Cardiac septum (tissue), 1 donor: ENCODE data around the gene PRSS3. TPM values are rescaled to one million over a fixed set of nuclear protein-coding genes. Genes with fewer than 3 reads are reported as not detected.
"Not testable (repeated sequence)": the region's sequence is repeated elsewhere in the genome, so short reads cannot be mapped to it uniquely, and the experiment has no call there.

ENCODE experiments used
- DNase-seq: peaks from one replicate; pipeline ENCODE4 v3.0.0-alpha.2; 2020; ENCODE audit warnings: low spot score
- intact Hi-C: fragments of 100-400 bp; cut with DNase I; formaldehyde crosslinking; loops from one replicate; pipeline ENCODE4 v1.14.0; 2022
- total RNA-seq: library from RNA; stranded (reverse); fragmentation: NEBNext Ultra II Directional; extraction: Animal tissue kit (Norgen Biotek cat#: 25700); gene quantifications from one replicate; pipeline ENCODE4 v1.2.1, GENCODE V29; 2021
- donor health status: DM: no; HTN: no; CAD: no.

PRSS3 gene
- total RNA-seq, 1 donor from 2014 or later, result not detected

- no peak for DNase-seq
- intact Hi-C loops, result no loop called here
These were observed 12.8 kb upstream of the PRSS3 start for GRCh38 chr9:33782395-33783152.

- intact Hi-C loops, result no loop called here
These were observed 9.4 kb upstream of the PRSS3 start for GRCh38 chr9:33785914-33786313.

GRCh38 chr9:33786681-33787080 is 8.7 kb upstream of the PRSS3 start:
- no peak for DNase-seq
- intact Hi-C loops, result no loop called here

More at GRCh38 chr9:33785914-33786313, 9.4 kb upstream of the PRSS3 start:
- DNase-seq, result no peak

- intact Hi-C loops, result no loop called here
These were observed 7.5 kb upstream of the PRSS3 start for GRCh38 chr9:33787839-33788238.

GRCh38 chr9:33789429-33789828 is 5.9 kb upstream of the PRSS3 start:
- intact Hi-C loops, DNase-seq: not testable (repeated sequence)

More at GRCh38 chr9:33787839-33788238, 7.5 kb upstream of the PRSS3 start:
- no peak for DNase-seq

GRCh38 chr9:33791117-33791516 is 4.2 kb upstream of the PRSS3 start:
- no peak for DNase-seq

GRCh38 chr9:33793496-33793895 is 1.9 kb upstream of the PRSS3 start:
- intact Hi-C loops, DNase-seq: not testable (repeated sequence)

More at GRCh38 chr9:33791117-33791516, 4.2 kb upstream of the PRSS3 start:
- intact Hi-C loops, result no loop called here

- intact Hi-C loops, result no loop called here
- DNase-seq, result no peak
These were observed 801 bp upstream of the PRSS3 start for GRCh38 chr9:33794560-33794959.

GRCh38 chr9:33795819-33796218 is 458 bp downstream of the PRSS3 start:
- no peak for DNase-seq
- intact Hi-C loops, result no loop called here

GRCh38 chr9:33796679-33797078 is 1.3 kb downstream of the PRSS3 start:
- DNase-seq, intact Hi-C loops: not testable (repeated sequence)

GRCh38 chr9:33797837-33798236 is 2.5 kb downstream of the PRSS3 start:
- intact Hi-C loops, result no loop called here
- no peak for DNase-seq

GRCh38 chr9:33798545-33798944 is 3.2 kb downstream of the PRSS3 start:
- no peak for DNase-seq

GRCh38 chr9:33799928-33800704 is 4.8 kb downstream of the PRSS3 start:
- no peak for DNase-seq
- intact Hi-C loops, result no loop called here

More at GRCh38 chr9:33798545-33798944, 3.2 kb downstream of the PRSS3 start:
- intact Hi-C loops, result no loop called here

- no peak for DNase-seq
- intact Hi-C loops, result no loop called here
These were observed 5.5 kb downstream of the PRSS3 start for GRCh38 chr9:33800886-33801285.

GRCh38 chr9:33801943-33802500 is 6.7 kb downstream of the PRSS3 start:
- DNase-seq, intact Hi-C loops: not testable (repeated sequence)

GRCh38 chr9:33804196-33804595 is 8.8 kb downstream of the PRSS3 start:
- intact Hi-C loops, DNase-seq: not testable (repeated sequence)

GRCh38 chr9:33807156-33807555 is 11.8 kb downstream of the PRSS3 start:
- intact Hi-C loops, DNase-seq: not testable (repeated sequence)

- DNase-seq, intact Hi-C loops: not testable (repeated sequence)
These were observed 13.6 kb downstream of the PRSS3 start for GRCh38 chr9:33808979-33809322.

- intact Hi-C loops, result no loop called here
- DNase-seq, result no peak
These were observed 14.1 kb downstream of the PRSS3 start for GRCh38 chr9:33809506-33809905.
